HEK293 (cell line): Measurements from ENCODE around the gene PSAP.

Experiments used
- ZNF140 ChIP-seq: fragments of 450-650 bp; formaldehyde crosslinking; IDR thresholded peaks from 2 replicates; pipeline ENCODE4 v1.5.1; 2016; ENCODE audit warnings: missing biosample characterization, missing genetic modification characterization
- ZNF555 ChIP-seq: fragments of 450-650 bp; formaldehyde crosslinking; conservative IDR thresholded peaks from 2 replicates; pipeline ENCODE4 v1.5.1; 2017; ENCODE audit warnings: missing biosample characterization, mild to moderate bottlenecking, missing genetic modification characterization, inconsistent platforms
- ZNF747 ChIP-seq: fragments of 450-650 bp; formaldehyde crosslinking; IDR thresholded peaks from 2 replicates; pipeline ENCODE4 v1.5.1; 2016; ENCODE audit warnings: missing biosample characterization, missing genetic modification characterization
- ZNF792 ChIP-seq: fragments of 450-650 bp; formaldehyde crosslinking; IDR thresholded peaks from 2 replicates; pipeline ENCODE4 v1.5.1; 2016; ENCODE audit warnings: missing biosample characterization, missing genetic modification characterization
- TF ChIP-seq, protein P1 (sequence below): fragments of 450-650 bp; formaldehyde crosslinking; IDR thresholded peaks from 2 replicates; pipeline ENCODE4 v1.5.1; 2016; ENCODE audit warnings: missing biosample characterization, missing genetic modification characterization

DNA sequence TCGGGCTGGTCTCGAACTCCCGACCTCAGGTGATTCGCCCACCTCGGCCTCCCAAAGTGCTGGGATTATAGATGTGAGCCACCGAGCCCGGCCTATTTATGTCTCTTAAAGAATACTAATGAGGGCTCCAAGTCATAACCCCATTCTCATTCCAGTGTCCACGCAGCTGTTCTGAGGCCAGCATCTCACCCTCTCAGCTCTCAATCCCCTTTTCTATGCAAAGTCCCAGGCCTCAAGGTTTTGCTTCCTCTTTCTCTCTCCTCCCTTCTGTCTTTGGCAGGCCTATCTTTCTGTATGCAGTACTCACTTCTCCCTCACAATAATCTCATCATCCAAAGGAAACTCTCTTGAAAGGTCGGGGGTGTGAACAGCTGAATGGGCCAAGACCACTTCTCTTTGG lies 49.7 kb downstream of the PSAP start:
- TF ChIP-seq, protein P1, sequence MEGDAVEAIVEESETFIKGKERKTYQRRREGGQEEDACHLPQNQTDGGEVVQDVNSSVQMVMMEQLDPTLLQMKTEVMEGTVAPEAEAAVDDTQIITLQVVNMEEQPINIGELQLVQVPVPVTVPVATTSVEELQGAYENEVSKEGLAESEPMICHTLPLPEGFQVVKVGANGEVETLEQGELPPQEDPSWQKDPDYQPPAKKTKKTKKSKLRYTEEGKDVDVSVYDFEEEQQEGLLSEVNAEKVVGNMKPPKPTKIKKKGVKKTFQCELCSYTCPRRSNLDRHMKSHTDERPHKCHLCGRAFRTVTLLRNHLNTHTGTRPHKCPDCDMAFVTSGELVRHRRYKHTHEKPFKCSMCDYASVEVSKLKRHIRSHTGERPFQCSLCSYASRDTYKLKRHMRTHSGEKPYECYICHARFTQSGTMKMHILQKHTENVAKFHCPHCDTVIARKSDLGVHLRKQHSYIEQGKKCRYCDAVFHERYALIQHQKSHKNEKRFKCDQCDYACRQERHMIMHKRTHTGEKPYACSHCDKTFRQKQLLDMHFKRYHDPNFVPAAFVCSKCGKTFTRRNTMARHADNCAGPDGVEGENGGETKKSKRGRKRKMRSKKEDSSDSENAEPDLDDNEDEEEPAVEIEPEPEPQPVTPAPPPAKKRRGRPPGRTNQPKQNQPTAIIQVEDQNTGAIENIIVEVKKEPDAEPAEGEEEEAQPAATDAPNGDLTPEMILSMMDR (tag by site-specific recombination): no peak
- TF ChIP-seq ZNF140 (no peak), ZNF792 (tag by site-specific recombination) (no peak), ZNF555 (no peak), ZNF747 (tag by site-specific recombination) (no peak)
